K562 (cell line): ENCODE measurements around the gene ANKDD1A. TPM values are rescaled to one million over a fixed set of nuclear protein-coding genes. Genes with fewer than 3 reads are reported as not detected.

Experiments
- ATAC-seq: fragments of 200-7000 bp; cut with Tn5 transposase; 3 replicates; pipeline ENCODE4 v1.9.1; 2020; ENCODE audit warnings: moderate library complexity
- BruUV-seq: library from RNA; stranded (reverse); fragments of 400-500 nt; replicated peaks from 2 replicates; lab custom pipeline; 2021; lab: Mats Ljungman, UMichigan
- CTCF ChIA-PET: fragments of 300-600 bp; formaldehyde crosslinking; extraction: SDS; loops from one replicate; lab custom pipeline; 2021; ENCODE audit warnings: low intra/inter-chr PET ratio; lab: Yijun Ruan, JAX
- POLR2A ChIA-PET: fragments of 300-600, 350-650 bp; sonication (Branson Sonifier 250); formaldehyde crosslinking; extraction: SDS; loops from one replicate; lab custom pipeline; 2021; ENCODE audit warnings: antibody characterized with exemption, inconsistent platforms; lab: Yijun Ruan, JAX
- DNase-seq, 4 experiments: peaks; one replicate each; pipeline versions ENCODE4 v3.0.0 to v3.0.0-alpha.2; 2011 to 2018; ENCODE audit warnings: low spot score in 3 of 4, mixed read lengths in 3 of 4; ENCODE audit errors: extremely low read depth in 1 of 4
- FAIRE-seq: peaks from 2 replicates; lab custom pipeline; 2011; peaks lifted over from hg19 to GRCh38; lab: Jason Lieb, UNC
- H2AFZ ChIP-seq: 2 replicates; pipeline ENCODE4 v1.6.0; 2011; ENCODE audit warnings: low read depth, low read length, control low read depth, inconsistent platforms
- H3K27ac ChIP-seq: fragments of 200-600 bp; 3 replicates; pipeline ENCODE4 v1.8.0; 2011; ENCODE audit warnings: low read depth, mild to moderate bottlenecking, control low read depth, inconsistent platforms, low read length, moderate library complexity, mixed read lengths; ENCODE audit errors: extremely low read depth
- H3K27me3 ChIP-seq, 2 experiments: fragments of 300-600 bp in 1 of 2; 2 replicates in 1 of 2; 3 replicates in 1 of 2; pipeline versions ENCODE4 v1.6.0 to v1.8.0; 2011; ENCODE audit warnings: inconsistent platforms in 2 of 2, low read length in 2 of 2, mild to moderate bottlenecking in 1 of 2, mixed read lengths in 1 of 2, moderate library complexity in 1 of 2; ENCODE audit not compliant: control insufficient read depth in 2 of 2, insufficient read depth in 2 of 2
- H3K36me3 ChIP-seq: fragments of 300-600 bp; 3 replicates; pipeline ENCODE4 v1.8.0; 2011; ENCODE audit warnings: mild to moderate bottlenecking, low read length, inconsistent platforms; ENCODE audit not compliant: control insufficient read depth, insufficient read depth
- H3K4me1 ChIP-seq, 2 experiments: fragments of 200-600 bp in 1 of 2; replicated peaks in 1 of 2; 2 replicates in 1 of 2; 3 replicates in 1 of 2; pipeline versions ENCODE4 v1.5.1 to v1.8.0; 2011; ENCODE audit warnings: inconsistent platforms in 2 of 2, low read length in 2 of 2, mild to moderate bottlenecking in 1 of 2, mixed read lengths in 1 of 2, moderate library complexity in 1 of 2; ENCODE audit not compliant: control insufficient read depth in 2 of 2, insufficient read depth in 2 of 2
- H3K4me2 ChIP-seq: 2 replicates; pipeline ENCODE4 v1.6.1; 2011; ENCODE audit warnings: low read length, control low read depth, inconsistent platforms, mixed read lengths; ENCODE audit not compliant: insufficient read depth
- H3K4me3 ChIP-seq: fragments of 200-600 bp; sonication (generic), shearing (Covaris generic); 2 replicates; pipeline ENCODE4 v1.5.1; 2016; ENCODE audit warnings: control low read depth, inconsistent platforms
- H3K79me2 ChIP-seq: fragments of 200-600 bp; 3 replicates; pipeline ENCODE4 v1.8.0; 2011; ENCODE audit warnings: low read length, inconsistent platforms; ENCODE audit not compliant: control insufficient read depth, insufficient read depth
- H3K9ac ChIP-seq, 2 experiments: 2 replicates each; pipeline versions ENCODE4 v1.6.0 to v1.6.1; 2011; ENCODE audit warnings: low read depth in 2 of 2, low read length in 2 of 2, control low read depth in 1 of 2, inconsistent platforms in 1 of 2, mild to moderate bottlenecking in 1 of 2, mixed read lengths in 1 of 2; ENCODE audit not compliant: insufficient read depth in 1 of 2
- H3K9me1 ChIP-seq: one replicate; pipeline ENCODE4 v1.6.0; 2011; ENCODE audit warnings: inconsistent platforms, mild to moderate bottlenecking, low read length, moderate library complexity; ENCODE audit not compliant: control insufficient read depth, insufficient read depth
- H3K9me3 ChIP-seq: replicated peaks from 2 replicates; pipeline ENCODE4 v1.5.1; 2011; ENCODE audit warnings: low read depth, low read length, inconsistent platforms; ENCODE audit not compliant: control insufficient read depth, insufficient read depth
- H4K20me1 ChIP-seq: replicated peaks from 2 replicates; pipeline ENCODE4 v1.6.1; 2011; ENCODE audit warnings: low read length, inconsistent platforms, mixed read lengths; ENCODE audit not compliant: control insufficient read depth, insufficient read depth
- CUX1 ChIP-seq: fragments of 200-800 bp; sonication (Bioruptor generic); IDR thresholded peaks from 2 replicates; pipeline ENCODE4 v1.6.1; 2016; ENCODE audit warnings: missing genetic modification characterization, missing compliant biosample characterization
- E2F5 ChIP-seq: sonication (generic); formaldehyde crosslinking; IDR thresholded peaks from 2 replicates; pipeline ENCODE4 v1.8.0; 2022; ENCODE audit warnings: mild to moderate bottlenecking, missing genetic modification reagents
- POLR2AphosphoS5 ChIP-seq: IDR thresholded peaks from 2 replicates; pipeline ENCODE4 v1.6.1; 2011; ENCODE audit warnings: mild to moderate bottlenecking, low read depth, low read length, moderate library complexity; ENCODE audit not compliant: control insufficient read depth, insufficient read depth
- RHOXF2B ChIP-seq: fragments of 250-450 bp; sonication (Bioruptor Pico); conservative IDR thresholded peaks from 2 replicates; pipeline ENCODE4 v1.5.1; 2021
- TEAD1 ChIP-seq, 2 experiments: fragments of 450-650 bp in 1 of 2; sonication (generic) in 1 of 2; formaldehyde crosslinking; IDR thresholded peaks; 2 replicates each; pipeline versions ENCODE4 v1.4.0 to v1.8.0; 2020 to 2022; ENCODE audit warnings: mild to moderate bottlenecking in 2 of 2, missing genetic modification reagents in 1 of 2
- WHSC1 ChIP-seq: IDR thresholded peaks from one replicate; pipeline ENCODE4 v1.6.1; 2012; ENCODE audit warnings: low read length, control low read depth, inconsistent platforms
- ZNF263 ChIP-seq: sonication (generic); formaldehyde crosslinking; IDR thresholded peaks from 2 replicates; pipeline ENCODE4 v1.8.0; 2022; ENCODE audit warnings: mild to moderate bottlenecking, missing genetic modification reagents, borderline replicate concordance
- ZNF780A ChIP-seq: fragments of 250-450 bp; sonication (Bioruptor Pico); IDR thresholded peaks from 2 replicates; pipeline ENCODE4 v1.5.0; 2021; ENCODE audit warnings: mild to moderate bottlenecking
- WGBS: fragments of 100-300 bp; shearing (Covaris generic); methylation state at CpG from one replicate; pipeline ENCODE4 v1.1.6; 2016; ENCODE audit warnings: low coverage, mixed read lengths; ENCODE audit not compliant: insufficient coverage; ENCODE audit errors: missing lambda C conversion rate; 5-methylcytosine and 5-hydroxymethylcytosine counted together
- in situ Hi-C: fragments of 300-500 bp; cut with MboI; formaldehyde crosslinking; loops from 4 replicates; pipeline ENCODE4 v1.15.0; 2018; ENCODE audit warnings: inconsistent platforms, mixed read lengths
- intact Hi-C: fragments of 100-400 bp; cut with micrococcal nuclease; formaldehyde crosslinking; loops from 2 replicates; pipeline ENCODE4 v1.14.2; 2022
- polyA plus RNA-seq, 8 experiments: library from polyadenylated mRNA; depleted of rRNA in 4 of 8; stranded (reverse) in 5 of 8; unstranded in 3 of 8; fragments of >200 nt; fragmentation: Nextera tagmentation in 2 of 8; fragmentation: Illumina TruSeq in 1 of 8; extraction: Ambion mirVana in 2 of 8; extraction: Trizol in 1 of 8; gene quantifications; 2 replicates each; pipeline versions ENCODE4 v1.2.1 to v1.2.3, GENCODE V29; 2011 to 2014; ENCODE audit warnings: inconsistent platforms in 1 of 8, missing spikeins in 1 of 8
- total RNA-seq, 7 experiments: library from RNA; depleted of rRNA in 6 of 7; stranded (reverse); fragments of >200 nt in 6 of 7; fragmentation: Illumina TruSeq in 2 of 7; extraction: Trizol in 2 of 7; gene quantifications; 2 replicates each; pipeline versions ENCODE4 v1.2.1 to v1.2.3, GENCODE V29; 2011 to 2021; ENCODE audit warnings: low replicate concordance in 1 of 7

ANKDD1A gene
- total and polyA plus RNA-seq, 9 of the 15 experiments (the other 6 are each of a cell fraction or from before 2014, with no cell fraction given) = 0.08 to 0.80 (median 0.43) TPM

GRCh38 chr15:64901141-64901540 lies 10.6 kb upstream of the ANKDD1A start:
- H3K27ac ChIP-seq = no peak overlapping the region
- FAIRE-seq = no peak
- no peaks in the 10 kb centered on the region for H3K9me3 ChIP-seq
- H2AFZ ChIP-seq = no peak overlapping the region
- no peak for DNase-seq
- H3K79me2 ChIP-seq = no peaks in the 10 kb centered on the region
- H3K9ac ChIP-seq = no peak overlapping the region
- 0 out of 5 replicates have a peak, but pooled peaks cover 0 to 5% of the 10 kb centered on the region in 2 experiments for H3K27me3 ChIP-seq
- H4K20me1 ChIP-seq = no peaks in the 10 kb centered on the region
- no TSS peak for BruUV-seq
- ATAC-seq = no peak
- H3K9me1 ChIP-seq = no peaks in the 10 kb centered on the region
- peaks cover 7 to 14% of the 10 kb centered on the region in 2 experiments; a peak in 4 of 5 replicates for H3K4me1 ChIP-seq
- TF ChIP-seq RHOXF2B (CRISPR knock-in tag) (no peak), ZNF780A (CRISPR knock-in tag) (no peak), WHSC1 (no peak), E2F5 (no peak), POLR2AphosphoS5 (no peak), CUX1 (CRISPR knock-in tag) (no peak), ZNF263 (CRISPR knock-in tag) (no peak), TEAD1 (CRISPR knock-in tag; IDR thresholded peaks at IDR 0.05) (no peak)
- intact Hi-C loops = loop anchor here (10.0 kb wide), 1 partner anchor 86 kb away; no protein-coding TSS in a partner anchor
- ChIA-PET CTCF (interaction anchor here (0.6 kb wide), 1 partner anchor 170 kb away, joined by 3 read pairs; no protein-coding TSS in a partner anchor), POLR2A (no interaction called here)
- WGBS = 17% methylated on average over 5 of the region's 5 CpGs
- in situ Hi-C loops = no loop called here
- H3K36me3 ChIP-seq = no peaks in the 10 kb centered on the region
- no peak overlapping the region for H3K4me2 ChIP-seq
- no peak overlapping the region for H3K4me3 ChIP-seq
